GM12873 (cell line): ENCODE data around the gene POFUT2.

Experiments
- CTCF ChIP-seq: IDR thresholded peaks from 2 replicates; pipeline ENCODE4 v1.5.1; 2012; ENCODE audit warnings: low read depth, mild to moderate bottlenecking, moderate library complexity, low read length, control low read depth; ENCODE audit not compliant: insufficient read depth; ENCODE audit errors: missing control alignments

Gene POFUT2

GRCh38 chr21:45295576-45296365 lies 8.1 kb upstream of the POFUT2 start:
- TF ChIP-seq CTCF = no peak

- no peak for TF ChIP-seq CTCF
Observed at GRCh38 chr21:45294509-45295291, 7.0 kb upstream of the POFUT2 start.

GRCh38 chr21:45293726-45294401 lies 6.2 kb upstream of the POFUT2 start:
- TF ChIP-seq CTCF = no peak

GRCh38 chr21:45293220-45293725 lies 5.6 kb upstream of the POFUT2 start:
- no peak for TF ChIP-seq CTCF

GRCh38 chr21:45292399-45293219 lies 4.9 kb upstream of the POFUT2 start:
- TF ChIP-seq CTCF = peak; percentile 83

- TF ChIP-seq CTCF = no peak
Observed at GRCh38 chr21:45291613-45292398, 4.1 kb upstream of the POFUT2 start.
